OCI-LY7 (cell line): ENCODE results near the gene ARPC3. TPM values are rescaled to one million over a fixed set of nuclear protein-coding genes. Genes with fewer than 3 reads are reported as not detected.

Experiments
- BruUV-seq: library from RNA; stranded (reverse); fragments of 400-500 nt; replicated peaks from 2 replicates; lab custom pipeline; 2021; lab: Mats Ljungman, UMichigan
- CTCF ChIA-PET: fragments of 300-600 bp; sonication (Branson Sonifier 250); formaldehyde crosslinking; loops from one replicate; lab custom pipeline; 2022; ENCODE audit warnings: antibody characterized with exemption; ENCODE audit not compliant: unreplicated experiment; lab: Charles Lee
- POLR2A ChIA-PET: fragments of 300-600 bp; sonication (Branson Sonifier 250); formaldehyde crosslinking; loops from one replicate; lab custom pipeline; 2022; ENCODE audit warnings: antibody characterized with exemption; lab: Charles Lee
- DNase-seq: peaks from one replicate; pipeline ENCODE4 v3.0.0-alpha.2; 2015; ENCODE audit warnings: low spot score
- H2AFZ ChIP-seq: fragments of 200-600 bp; sonication (generic), shearing (Covaris generic); 2 replicates; pipeline ENCODE4 v1.6.1; 2014; ENCODE audit warnings: mild to moderate bottlenecking, antibody characterized with exemption, low read length, moderate library complexity
- H3K27ac ChIP-seq: fragments of 200-600 bp; sonication (generic); 2 replicates; pipeline ENCODE4 v1.5.1; 2014; ENCODE audit warnings: mixed run types, low read depth, mild to moderate bottlenecking, moderate library complexity, low read length, inconsistent platforms; ENCODE audit not compliant: poor library complexity, severe bottlenecking
- H3K36me3 ChIP-seq: fragments of 200-600 bp; sonication (generic); 2 replicates; pipeline ENCODE4 v1.6.1; 2014; ENCODE audit warnings: mild to moderate bottlenecking, antibody characterized with exemption, low read length, moderate library complexity, mixed read lengths; ENCODE audit not compliant: insufficient read depth
- H3K4me1 ChIP-seq: fragments of 200-600 bp; sonication (generic); 2 replicates; pipeline ENCODE4 v1.5.1; 2014; ENCODE audit warnings: mild to moderate bottlenecking, low read length; ENCODE audit not compliant: insufficient read depth, poor library complexity, severe bottlenecking
- H3K4me2 ChIP-seq: fragments of 200-600 bp; sonication (generic); 2 replicates; pipeline ENCODE4 v1.6.1; 2014; ENCODE audit warnings: mild to moderate bottlenecking, low read length
- H3K4me3 ChIP-seq: fragments of 200-600 bp; sonication (generic); 2 replicates; pipeline ENCODE4 v1.5.1; 2014; ENCODE audit warnings: mild to moderate bottlenecking, low read depth, low read length; ENCODE audit not compliant: poor library complexity, severe bottlenecking
- H3K79me2 ChIP-seq: fragments of 200-600 bp; sonication (generic); 2 replicates; pipeline ENCODE4 v1.6.1; 2016; ENCODE audit warnings: low read depth, mild to moderate bottlenecking, low read length, moderate library complexity, mixed read lengths; ENCODE audit not compliant: insufficient read depth
- H3K9me2 ChIP-seq: fragments of 200-600 bp; sonication (generic); 2 replicates; pipeline ENCODE4 v1.6.1; 2016; ENCODE audit warnings: mild to moderate bottlenecking, low read length, mixed read lengths; ENCODE audit not compliant: insufficient read depth
- H3K9me3 ChIP-seq: fragments of 200-600 bp; sonication (generic); 2 replicates; pipeline ENCODE4 v1.6.1; 2014; ENCODE audit warnings: mild to moderate bottlenecking, mixed run types, low read length, mixed read lengths
- H4K20me1 ChIP-seq: fragments of 200-600 bp; sonication (generic); 2 replicates; pipeline ENCODE4 v1.6.1; 2014; ENCODE audit warnings: mild to moderate bottlenecking, antibody characterized with exemption, low read length, moderate library complexity, mixed read lengths; ENCODE audit not compliant: insufficient read depth
- EZH2phosphoT487 ChIP-seq: fragments of 200-600 bp; sonication (generic); IDR thresholded peaks from 2 replicates; pipeline ENCODE4 v1.6.1; 2018; ENCODE audit warnings: low read depth, borderline replicate concordance, mild to moderate bottlenecking, mixed run types, antibody characterized with exemption, low read length, moderate library complexity, mixed read lengths
- intact Hi-C: fragments of 100-400 bp; cut with micrococcal nuclease; formaldehyde crosslinking; loops from one replicate; pipeline ENCODE4 v1.10.0; 2022; ENCODE audit not compliant: unreplicated experiment
- total RNA-seq, 2 experiments: library from RNA; depleted of rRNA in 1 of 2; stranded (reverse); fragments of >200 nt in 1 of 2; shearing (Covaris generic) in 1 of 2; gene quantifications; 2 replicates each; pipeline ENCODE4 v1.2.3, GENCODE V29; 2014 to 2022
- TF ChIP-seq, protein P1 (sequence below): fragments of 200-600 bp; sonication (generic); conservative IDR thresholded peaks from 2 replicates; pipeline ENCODE4 v1.5.1; 2014; ENCODE audit warnings: mild to moderate bottlenecking, antibody characterized with exemption, low read length, moderate library complexity, mixed read lengths

ARPC3 gene
- total RNA-seq, 2 experiments from 2014 or later = 256 to 385 TPM

DNA sequence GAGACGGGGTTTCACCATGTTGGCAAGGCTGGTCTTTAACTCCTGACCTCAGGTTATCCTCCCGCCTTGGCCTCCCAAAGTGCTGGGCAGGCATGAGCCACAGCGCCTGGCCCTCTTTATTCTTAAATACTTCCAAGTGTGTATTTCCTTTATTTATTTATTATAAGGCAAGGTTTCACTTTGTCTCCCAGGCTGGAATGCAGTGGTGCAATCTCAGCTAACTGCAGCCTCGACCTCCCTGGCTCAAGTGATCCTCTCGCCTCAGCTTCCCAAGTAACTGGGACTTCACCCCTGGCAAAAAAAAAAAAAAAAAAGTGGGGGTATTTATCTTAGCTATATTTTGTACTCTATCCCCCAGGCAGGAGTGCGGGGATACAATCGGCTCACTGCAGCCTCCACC lies 25.3 kb upstream of the ARPC3 start:
- H3K4me1 ChIP-seq = peaks cover 10% of the 10 kb centered on the region
- no peaks in the 10 kb centered on the region for H4K20me1 ChIP-seq
- no peak overlapping the region for H3K4me3 ChIP-seq
- H3K4me2 ChIP-seq = no peak overlapping the region
- no TSS peak for BruUV-seq
- H3K9me3 ChIP-seq = no peaks in the 10 kb centered on the region
- POLR2A ChIA-PET = interaction anchor here (0.7 kb wide), 1 partner anchor 636 kb away, joined by 3 read pairs; no protein-coding TSS in a partner anchor
- H3K79me2 ChIP-seq = peaks cover 26% of the 10 kb centered on the region
- TF ChIP-seq, protein P1, sequence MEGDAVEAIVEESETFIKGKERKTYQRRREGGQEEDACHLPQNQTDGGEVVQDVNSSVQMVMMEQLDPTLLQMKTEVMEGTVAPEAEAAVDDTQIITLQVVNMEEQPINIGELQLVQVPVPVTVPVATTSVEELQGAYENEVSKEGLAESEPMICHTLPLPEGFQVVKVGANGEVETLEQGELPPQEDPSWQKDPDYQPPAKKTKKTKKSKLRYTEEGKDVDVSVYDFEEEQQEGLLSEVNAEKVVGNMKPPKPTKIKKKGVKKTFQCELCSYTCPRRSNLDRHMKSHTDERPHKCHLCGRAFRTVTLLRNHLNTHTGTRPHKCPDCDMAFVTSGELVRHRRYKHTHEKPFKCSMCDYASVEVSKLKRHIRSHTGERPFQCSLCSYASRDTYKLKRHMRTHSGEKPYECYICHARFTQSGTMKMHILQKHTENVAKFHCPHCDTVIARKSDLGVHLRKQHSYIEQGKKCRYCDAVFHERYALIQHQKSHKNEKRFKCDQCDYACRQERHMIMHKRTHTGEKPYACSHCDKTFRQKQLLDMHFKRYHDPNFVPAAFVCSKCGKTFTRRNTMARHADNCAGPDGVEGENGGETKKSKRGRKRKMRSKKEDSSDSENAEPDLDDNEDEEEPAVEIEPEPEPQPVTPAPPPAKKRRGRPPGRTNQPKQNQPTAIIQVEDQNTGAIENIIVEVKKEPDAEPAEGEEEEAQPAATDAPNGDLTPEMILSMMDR = no peak
- no peak for TF ChIP-seq EZH2phosphoT487
- no peak overlapping the region for H2AFZ ChIP-seq
- CTCF ChIA-PET = no interaction called here
- intact Hi-C loops = no loop called here
- peaks cover 73% of the 10 kb centered on the region for H3K36me3 ChIP-seq
- H3K27ac ChIP-seq = no peak overlapping the region
- no peaks in the 10 kb centered on the region for H3K9me2 ChIP-seq
- DNase-seq = no peak

DNA sequence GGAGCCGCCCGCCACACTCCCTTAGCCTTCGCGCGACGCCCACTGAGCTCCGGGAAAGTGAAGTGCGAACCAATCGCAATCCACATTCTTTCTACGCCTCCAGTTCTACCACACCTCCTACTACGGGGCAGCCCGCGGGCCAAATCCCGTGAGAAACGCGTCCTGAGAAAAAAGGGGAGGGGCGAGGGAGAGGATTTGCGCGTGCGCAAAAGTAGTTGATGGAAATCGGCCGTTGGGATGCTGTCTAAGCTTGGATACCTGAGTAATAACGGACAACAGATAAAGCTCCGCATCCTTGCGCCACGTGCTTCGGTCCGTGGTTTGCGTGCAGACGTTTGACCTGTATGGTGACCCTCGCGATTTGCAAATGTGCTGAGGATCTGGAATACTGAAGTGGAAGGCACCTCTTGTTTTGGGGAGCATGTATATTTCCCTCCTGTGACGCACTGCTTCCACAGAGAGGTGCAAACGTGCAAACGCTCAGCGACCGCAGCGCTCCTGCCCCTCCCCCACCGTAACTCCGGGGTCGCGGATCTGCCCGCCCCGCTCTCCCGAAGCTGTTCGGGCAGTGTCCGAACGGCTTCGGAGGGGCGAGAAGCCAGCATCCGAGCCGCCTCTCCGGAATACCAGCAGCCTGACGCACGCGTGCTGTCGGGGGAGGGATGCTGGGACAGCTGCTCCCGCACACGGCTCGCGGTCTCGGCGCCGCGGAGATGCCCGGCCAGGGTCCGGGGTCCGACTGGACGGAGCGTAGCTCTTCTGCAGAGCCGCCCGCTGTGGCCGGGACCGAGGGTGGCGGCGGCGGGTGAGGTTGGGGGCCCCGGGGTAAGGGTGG lies 18.3 kb upstream of the ARPC3 start, which contains the start of the genes FAM216A and GPN3:
FAM216A (plus strand) TSS at position 632 of the 835 bp plus-strand sequence; CDS start at position 663, 31 bp downstream.
GPN3 (minus strand) TSS at position 44 of the 835 bp plus-strand sequence. CDS start 54 bp downstream, outside the sequence.
- no peak for TF ChIP-seq EZH2phosphoT487
- TF ChIP-seq, protein P1 = no peak
- ChIA-PET POLR2A (interaction anchor here (0.6 to 5.3 kb wide), 15 partner anchors 9 to 1293 kb away, joined by 3 to 28 read pairs (median 3); partner anchors contain the start of genes ARPC3 and TCTN1), CTCF (interaction anchor here (0.6 to 1.7 kb wide), 6 partner anchors 11 to 133 kb away, joined by 3 to 14 read pairs (median 4); partner anchors contain the start of gene ARPC3)
- Histone ChIP-seq H2AFZ (peak within 1 kb of the TSS; percentile 79), H3K9me2 (no peaks in the 10 kb centered on the region), H3K4me3 (peak within 1 kb of the TSS; percentile 95), H3K27ac (peak within 1 kb of the TSS; percentile 82), H4K20me1 (no peaks in the 10 kb centered on the region), H3K79me2 (peaks cover 61% of the 10 kb centered on the region), H3K36me3 (peaks cover 45% of the 10 kb centered on the region), H3K4me1 (peaks cover 30% of the 10 kb centered on the region), H3K4me2 (peak within 1 kb of the TSS; percentile 86), H3K9me3 (no peaks in the 10 kb centered on the region)
- peak; percentile 99 for DNase-seq
- intact Hi-C loops = loop anchor here (1.0 kb wide), 3 partner anchors 18 to 132 kb away; partner anchors contain the start of genes ARPC3, RAD9B and VPS29
- BruUV-seq = TSS peak; percentile 67
